ENCODE measurements around the gene GNMT. TPM values are rescaled to one million over a fixed set of nuclear protein-coding genes. Genes with fewer than 3 reads are reported as not detected.

The GNMT gene
- polyA plus RNA-seq, 1 donor from 2014 or later = 0.97 TPM

GRCh38 chr6:43013097-43013842, 52.7 kb downstream of the GNMT start:
- Histone ChIP-seq H3K36me3 (ENCODE audit: insufficient read depth, low read length) (no peaks in the 10 kb centered on the region), H3K9me3 (ENCODE audit: low read length) (no peaks in the 10 kb centered on the region), H3K79me2 (replicated peaks; ENCODE audit: insufficient read depth, low read length) (peaks cover 33% of the 10 kb centered on the region), H3F3A (ENCODE audit: insufficient read depth, low read length, poor library complexity, severe bottlenecking) (no peaks in the 10 kb centered on the region), H4K20me1 (ENCODE audit: insufficient read depth) (no peaks in the 10 kb centered on the region), H3K9me2 (ENCODE audit: insufficient read depth, low read length) (no peaks in the 10 kb centered on the region), H3K27me3 (ENCODE audit: insufficient read depth, low read depth, low read length) (no peaks in the 10 kb centered on the region), H3K9ac (ENCODE audit: low read length) (peak overlapping the region; percentile 79), H3K4me3 (ENCODE audit: low read length) (peak overlapping the region; percentile 74), H3K4me2 (ENCODE audit: low read length) (peak overlapping the region; percentile 100), H2AFZ (ENCODE audit: low read depth, low read length) (peak overlapping the region; percentile 73), H3K27ac (ENCODE audit: low read length) (peak overlapping the region; percentile 47)
- no peak for TF ChIP-seq EZH2 (IDR thresholded peaks at IDR 0.05; ENCODE audit: borderline replicate concordance, insufficient read depth, low read length, poor library complexity, severe bottlenecking)
- no peak for TF ChIP-seq REST (IDR thresholded peaks at IDR 0.05; ENCODE audit: borderline replicate concordance)
- no peak for TF ChIP-seq RAD21 (conservative IDR thresholded peaks at IDR 0.05)
- TF ChIP-seq CTCF (IDR thresholded peaks at IDR 0.05; ENCODE audit: poor library complexity, severe bottlenecking) = no peak
- TF ChIP-seq EP300 (conservative IDR thresholded peaks at IDR 0.05; ENCODE audit: poor library complexity, severe bottlenecking) = no peak

Other genes with a start within 250 kb of the GNMT start
- gene PRPH2, start 238.2 kb upstream of the GNMT start, polyA plus RNA-seq = not detected in 2 replicates
- gene TBCC, start 214.7 kb upstream of the GNMT start, polyA plus RNA-seq = 112 and 125 TPM in 2 replicates
- gene BICRAL, start 178.7 kb upstream of the GNMT start, polyA plus RNA-seq = 6.7 and 8.2 TPM in 2 replicates
- 84.6 and 88.5 TPM in 2 replicates for gene RPL7L1, start 81.1 kb upstream of the GNMT start, polyA plus RNA-seq
- gene PTCRA, start 44.7 kb upstream of the GNMT start, polyA plus RNA-seq = not detected in 2 replicates
- gene CNPY3, start 31.3 kb upstream of the GNMT start, polyA plus RNA-seq = 26.4 and 37.3 TPM in 2 replicates
- gene PEX6, start 18.4 kb downstream of the GNMT start, polyA plus RNA-seq = 20.4 and 27.7 TPM in 2 replicates
- gene PPP2R5D, start 23.8 kb downstream of the GNMT start, polyA plus RNA-seq = 41.1 and 43.7 TPM in 2 replicates
- 115 and 119 TPM in 2 replicates for gene MEA1, start 53.2 kb downstream of the GNMT start, polyA plus RNA-seq
- gene KLHDC3, start 53.5 kb downstream of the GNMT start, polyA plus RNA-seq = 232 and 244 TPM in 2 replicates
- 73.1 and 79.2 TPM in 2 replicates for gene RRP36, start 60.9 kb downstream of the GNMT start, polyA plus RNA-seq
- 25.7 and 32.2 TPM in 2 replicates for gene CUL7, start 93.1 kb downstream of the GNMT start, polyA plus RNA-seq
- gene MRPL2, start 98.7 kb downstream of the GNMT start, polyA plus RNA-seq = 17.2 and 22.5 TPM in 2 replicates
- 74.0 and 75.3 TPM in 2 replicates for gene KLC4, start 98.9 kb downstream of the GNMT start, polyA plus RNA-seq
- gene PTK7, start 115.6 kb downstream of the GNMT start, polyA plus RNA-seq = 32.5 and 47.4 TPM in 2 replicates
- 24.8 and 28.9 TPM in 2 replicates for gene SRF, start 210.5 kb downstream of the GNMT start, polyA plus RNA-seq
- gene CUL9, start 221.4 kb downstream of the GNMT start, polyA plus RNA-seq = 65.0 and 79.0 TPM in 2 replicates

Data from neural cell (in vitro differentiated cells).